Tibial nerve (tissue), 4 donors: Measurements from ENCODE around the gene DUSP1. TPM values are rescaled to one million over a fixed set of nuclear protein-coding genes. Genes with fewer than 3 reads are reported as not detected.

Experiments used
- DNase-seq, 2 donors: peaks; one replicate each; pipeline ENCODE4 v3.0.0-alpha.2; 2019; ENCODE audit warnings: low spot score in 2 of 2
- H3K27ac ChIP-seq, 4 donors: fragments of 200-600 bp; sonication (generic) in 3 of 4; one replicate each; pipeline ENCODE4 v1.5.1; 2017 to 2019; ENCODE audit warnings: mild to moderate bottlenecking in 1 of 4
- H3K27me3 ChIP-seq, 2 donors: fragments of 200-600 bp; sonication (generic) in 1 of 2; one replicate each; pipeline versions ENCODE4 v1.5.1 to v1.6.0; 2017 to 2019
- H3K36me3 ChIP-seq, 3 donors: fragments of 200-600 bp; sonication (generic); one replicate each; pipeline ENCODE4 v1.5.1; 2018 to 2019
- H3K4me1 ChIP-seq, 4 donors: fragments of 200-600 bp; sonication (generic) in 3 of 4; one replicate each; pipeline ENCODE4 v1.5.1; 2017 to 2019
- H3K4me3 ChIP-seq, 4 donors: fragments of 200-600 bp; sonication (generic) in 3 of 4; one replicate each; pipeline ENCODE4 v1.5.1; 2017 to 2019; ENCODE audit warnings: mild to moderate bottlenecking in 1 of 4, moderate library complexity in 1 of 4
- H3K9me3 ChIP-seq, 4 donors: fragments of 200-600 bp; sonication (generic) in 3 of 4; one replicate each; pipeline ENCODE4 v1.5.1; 2017 to 2019
- EP300 ChIP-seq, 2 donors: sonication (generic); formaldehyde crosslinking; IDR thresholded peaks; one replicate each; pipeline ENCODE4 v1.6.1; 2017; ENCODE audit warnings: antibody characterized with exemption in 2 of 2, mild to moderate bottlenecking in 1 of 2
- POLR2A ChIP-seq, 2 donors: fragments of 450-650 bp; IDR thresholded peaks; one replicate each; pipeline ENCODE4 v1.6.1; 2017; ENCODE audit warnings: antibody characterized with exemption in 2 of 2, mild to moderate bottlenecking in 2 of 2, moderate library complexity in 2 of 2
- WGBS, 2 donors: methylation state at CpG; one replicate each; pipeline ENCODE4 v1.1.5; 2018; 5-methylcytosine and 5-hydroxymethylcytosine counted together
- total RNA-seq, 4 donors: library from RNA; depleted of rRNA; stranded (reverse); fragments of >200 nt; gene quantifications; one replicate each; pipeline ENCODE4 v1.1.0, GENCODE V29; 2016
- TF ChIP-seq, protein P1 (sequence below), 5 experiments: fragments of 200-600 bp in 3 of 5; fragments of 450-650 bp in 2 of 5; sonication (generic) in 3 of 5; IDR thresholded peaks; one replicate each; pipeline ENCODE4 v1.5.1; 2016 to 2019; ENCODE audit warnings: antibody characterized with exemption in 5 of 5, mild to moderate bottlenecking in 3 of 5, moderate library complexity in 2 of 5

DUSP1 gene
- total RNA-seq, 4 donors from 2014 or later: 1,787 to 2,412 (median 1,885) TPM

DNA sequence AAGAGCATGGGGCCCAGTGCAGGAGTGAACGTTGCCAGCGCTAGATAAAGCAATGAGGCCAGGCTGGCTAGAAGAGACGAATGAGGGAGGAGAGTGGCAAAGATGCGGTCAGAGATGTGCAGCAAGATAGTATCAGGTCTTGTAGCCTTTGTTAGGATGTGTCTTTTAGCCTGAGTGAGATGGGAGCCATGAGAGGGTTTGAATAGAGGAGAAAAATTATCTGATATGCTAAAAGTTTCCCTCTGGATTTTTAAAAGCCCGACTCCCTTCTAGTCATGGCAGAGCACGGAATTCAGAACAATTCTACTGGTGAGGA, 12.2 kb downstream of the DUSP1 start:
- H3K4me1 ChIP-seq: peaks cover 0 to 6% (median 0%) of the 10 kb centered on the region in 4 donors
- TF ChIP-seq EP300 (IDR thresholded peaks at IDR 0.05): no peak
- H3K4me3 ChIP-seq: no peak overlapping the region
- no peak for DNase-seq
- no peaks in the 10 kb centered on the region for H3K27me3 ChIP-seq
- 81 to 90% methylated on average over 6 of the region's 6 CpGs for WGBS, 2 donors
- peaks cover 0 to 12% (median 0%) of the 10 kb centered on the region in 4 donors for H3K9me3 ChIP-seq
- H3K27ac ChIP-seq: peak overlapping the region in 1 of 4 donors; percentile 58
- H3K36me3 ChIP-seq: no peaks in the 10 kb centered on the region

DNA sequence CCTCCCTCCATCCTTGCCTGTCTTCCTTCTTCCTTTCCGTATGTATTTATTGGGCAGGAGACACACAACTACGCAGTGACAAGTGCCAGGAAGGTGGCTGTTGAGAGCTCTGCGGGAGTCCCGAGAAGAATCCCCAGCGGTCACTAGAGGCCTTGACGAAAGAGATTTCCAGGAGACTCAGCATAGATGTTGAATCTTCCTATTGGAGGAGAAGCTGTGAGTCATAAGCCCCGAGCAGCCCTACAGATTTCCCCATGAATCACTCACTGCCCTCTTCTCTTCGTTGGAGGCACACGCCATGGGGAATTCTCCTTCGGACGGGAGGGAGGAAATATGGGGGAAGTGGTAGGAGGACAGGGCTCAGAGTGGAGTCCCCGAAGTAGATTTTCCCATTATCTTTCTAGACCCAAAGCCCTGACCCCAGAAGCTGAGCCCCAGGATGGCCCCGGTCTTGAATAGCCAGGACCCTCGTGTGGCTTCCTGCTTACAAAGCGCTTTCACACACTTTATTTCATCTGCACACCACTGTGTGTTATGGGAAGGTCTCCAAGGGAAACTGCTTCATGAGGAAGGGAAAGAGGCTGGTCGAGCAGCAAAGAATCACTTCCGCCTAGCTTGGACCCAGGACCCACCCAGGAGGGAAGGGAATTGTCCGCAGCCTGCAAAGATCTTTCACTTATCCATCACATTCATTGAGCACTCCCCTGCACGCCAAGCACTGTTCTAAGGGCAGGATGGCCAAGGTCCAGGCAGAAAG, 12.7 kb downstream of the DUSP1 start:
- H3K4me3 ChIP-seq: no peak overlapping the region
- H3K27me3 ChIP-seq: no peaks in the 10 kb centered on the region
- peak overlapping the region in 1 of 4 donors; percentile 58 for H3K27ac ChIP-seq
- TF ChIP-seq EP300 (IDR thresholded peaks at IDR 0.05): no peak
- TF ChIP-seq, protein P1, sequence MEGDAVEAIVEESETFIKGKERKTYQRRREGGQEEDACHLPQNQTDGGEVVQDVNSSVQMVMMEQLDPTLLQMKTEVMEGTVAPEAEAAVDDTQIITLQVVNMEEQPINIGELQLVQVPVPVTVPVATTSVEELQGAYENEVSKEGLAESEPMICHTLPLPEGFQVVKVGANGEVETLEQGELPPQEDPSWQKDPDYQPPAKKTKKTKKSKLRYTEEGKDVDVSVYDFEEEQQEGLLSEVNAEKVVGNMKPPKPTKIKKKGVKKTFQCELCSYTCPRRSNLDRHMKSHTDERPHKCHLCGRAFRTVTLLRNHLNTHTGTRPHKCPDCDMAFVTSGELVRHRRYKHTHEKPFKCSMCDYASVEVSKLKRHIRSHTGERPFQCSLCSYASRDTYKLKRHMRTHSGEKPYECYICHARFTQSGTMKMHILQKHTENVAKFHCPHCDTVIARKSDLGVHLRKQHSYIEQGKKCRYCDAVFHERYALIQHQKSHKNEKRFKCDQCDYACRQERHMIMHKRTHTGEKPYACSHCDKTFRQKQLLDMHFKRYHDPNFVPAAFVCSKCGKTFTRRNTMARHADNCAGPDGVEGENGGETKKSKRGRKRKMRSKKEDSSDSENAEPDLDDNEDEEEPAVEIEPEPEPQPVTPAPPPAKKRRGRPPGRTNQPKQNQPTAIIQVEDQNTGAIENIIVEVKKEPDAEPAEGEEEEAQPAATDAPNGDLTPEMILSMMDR (IDR thresholded peaks at IDR 0.05): no peak
- TF ChIP-seq POLR2A (IDR thresholded peaks at IDR 0.05): no peak
- DNase-seq: no peak
- peaks cover 0 to 12% (median 0%) of the 10 kb centered on the region in 4 donors for H3K9me3 ChIP-seq
- no peaks in the 10 kb centered on the region for H3K36me3 ChIP-seq
- WGBS, 2 donors: 46 to 56% methylated on average over 19 of the region's 19 CpGs
- peaks cover 0 to 6% (median 0%) of the 10 kb centered on the region in 4 donors for H3K4me1 ChIP-seq

DNA sequence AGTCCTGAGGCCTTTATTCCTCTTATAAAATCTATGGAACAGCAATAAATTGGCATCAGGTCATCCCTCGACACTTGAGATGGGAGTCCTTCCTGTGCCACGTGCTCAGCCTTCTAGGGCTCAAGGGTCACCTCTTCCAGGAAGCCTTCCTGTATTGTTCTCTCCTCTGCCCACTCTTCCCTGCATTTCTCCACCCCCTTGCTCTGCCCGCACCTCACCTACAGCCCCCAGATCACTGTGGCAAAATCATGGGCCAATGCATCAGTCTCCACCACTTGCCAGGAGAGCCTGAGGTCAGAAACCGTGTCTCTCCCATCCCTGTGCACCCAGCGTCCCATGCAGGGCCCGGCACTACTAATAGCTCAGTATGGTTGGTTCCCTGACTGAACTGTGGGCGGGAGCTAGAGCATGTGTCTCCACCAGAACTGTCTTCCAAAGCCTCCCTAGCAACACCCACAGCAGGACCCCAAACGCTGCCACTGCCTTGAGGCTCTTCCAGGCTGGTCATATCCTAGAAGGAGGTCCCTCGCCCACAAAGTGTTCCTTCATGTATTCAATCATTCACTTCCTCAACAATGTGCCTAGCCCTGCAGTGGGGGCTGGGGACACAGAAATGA, 13.5 kb downstream of the DUSP1 start:
- WGBS, 2 donors: 76 to 84% methylated on average over 9 of the region's 9 CpGs
- DNase-seq: no peak
- H3K27me3 ChIP-seq: no peaks in the 10 kb centered on the region

DNA sequence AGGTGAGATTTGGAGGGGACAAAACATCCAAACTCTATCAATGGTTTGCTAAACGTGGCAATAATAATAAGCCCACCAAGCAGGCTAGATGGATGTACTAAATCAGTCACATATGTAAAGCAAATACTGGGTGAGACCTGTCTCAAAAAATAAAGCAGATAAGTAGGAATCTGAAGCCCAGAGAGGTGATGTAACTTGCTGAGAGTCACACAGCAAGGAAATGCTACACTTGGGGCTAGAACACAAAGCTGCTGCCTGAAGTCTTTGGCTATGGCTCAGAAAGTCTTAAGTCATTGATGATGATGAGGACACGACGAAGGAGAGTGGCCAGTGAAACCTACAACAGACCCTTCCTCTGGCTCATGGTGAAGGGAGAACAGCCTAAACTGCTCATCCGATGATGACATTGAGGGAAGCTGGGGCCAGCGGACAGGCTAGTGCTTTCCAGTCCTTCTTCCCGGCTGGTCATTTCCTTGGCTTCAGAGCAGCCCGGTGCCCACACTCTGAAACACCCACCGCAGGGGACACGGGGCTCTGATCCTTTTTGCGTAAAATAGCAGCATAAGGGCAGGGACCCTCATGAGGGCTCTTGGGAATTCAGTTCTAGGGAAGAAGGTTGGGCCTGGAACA, 14.1 kb downstream of the DUSP1 start:
- Histone ChIP-seq H3K36me3 (no peaks in the 10 kb centered on the region), H3K4me3 (no peak overlapping the region), H3K9me3 (peaks cover 0 to 12% (median 0%) of the 10 kb centered on the region in 4 donors), H3K27me3 (no peaks in the 10 kb centered on the region), H3K27ac (no peak overlapping the region), H3K4me1 (peaks cover 0 to 6% (median 0%) of the 10 kb centered on the region in 4 donors)
- 83 to 84% methylated on average over 10 of the region's 10 CpGs for WGBS, 2 donors
- TF ChIP-seq, protein P1 (IDR thresholded peaks at IDR 0.05): no peak
- TF ChIP-seq POLR2A (IDR thresholded peaks at IDR 0.05) (no peak), EP300 (IDR thresholded peaks at IDR 0.05) (no peak)
- DNase-seq: no peak

More for the DNA sequence above, 13.5 kb downstream of the DUSP1 start:
- H3K4me1 ChIP-seq: peaks cover 0 to 6% (median 0%) of the 10 kb centered on the region in 4 donors
- H3K9me3 ChIP-seq: peaks cover 0 to 12% (median 0%) of the 10 kb centered on the region in 4 donors
- no peaks in the 10 kb centered on the region for H3K36me3 ChIP-seq
- H3K27ac ChIP-seq: peak overlapping the region in 1 of 4 donors; percentile 58
- no peak overlapping the region for H3K4me3 ChIP-seq
- no peak for TF ChIP-seq POLR2A (IDR thresholded peaks at IDR 0.05)
- TF ChIP-seq, protein P1 (IDR thresholded peaks at IDR 0.05): no peak
- TF ChIP-seq EP300 (IDR thresholded peaks at IDR 0.05): no peak

DNA sequence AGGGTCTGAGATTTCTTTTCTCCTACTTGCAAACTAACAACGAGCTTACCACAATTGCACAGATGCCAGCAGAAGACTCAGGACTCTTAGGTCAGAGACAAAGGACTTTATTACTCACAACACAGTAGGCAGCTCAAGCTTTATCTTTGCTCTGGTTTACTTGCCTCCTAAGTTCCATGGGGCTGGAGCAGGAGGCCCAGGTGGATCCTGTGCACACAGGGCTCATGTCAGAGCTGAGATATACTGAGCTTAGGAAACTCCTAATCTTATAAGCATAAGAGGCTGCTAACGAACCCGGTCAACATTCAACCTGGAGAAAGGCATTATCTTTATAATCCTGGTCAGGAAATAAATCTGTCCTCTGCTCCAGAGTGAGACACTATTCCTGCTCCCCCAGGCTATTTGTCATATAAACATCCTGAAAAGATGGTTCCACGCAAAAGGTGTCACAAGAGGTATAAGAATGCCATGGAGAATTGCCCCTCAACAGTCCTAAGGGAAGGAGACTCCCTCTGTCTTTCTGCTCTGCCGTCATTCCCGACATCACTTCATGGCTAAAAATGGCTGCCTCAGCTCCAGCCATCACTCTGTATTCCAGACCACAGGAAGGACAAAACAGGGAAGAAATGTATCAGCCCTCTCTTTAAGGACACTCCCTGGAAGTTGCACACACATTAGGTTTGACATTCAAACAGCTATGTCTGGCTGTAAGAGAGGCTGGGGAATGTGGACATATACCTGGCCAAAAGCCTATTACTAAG, 16.2 kb downstream of the DUSP1 start:
- no peak overlapping the region for H3K4me3 ChIP-seq
- TF ChIP-seq, protein P1 (IDR thresholded peaks at IDR 0.05): no peak
- TF ChIP-seq EP300 (IDR thresholded peaks at IDR 0.05) (no peak), POLR2A (IDR thresholded peaks at IDR 0.05) (no peak)
- WGBS, 2 donors: 80 to 86% methylated on average over 6 of the region's 6 CpGs
- H3K9me3 ChIP-seq: peaks cover 0 to 5% (median 0%) of the 10 kb centered on the region in 4 donors
- peaks cover 0 to 15% (median 2%) of the 10 kb centered on the region in 4 donors for H3K4me1 ChIP-seq
- H3K27ac ChIP-seq: no peak overlapping the region
- no peaks in the 10 kb centered on the region for H3K27me3 ChIP-seq
- H3K36me3 ChIP-seq: no peaks in the 10 kb centered on the region
- no peak for DNase-seq
